T-helper 2 cell (primary cell): Measurements from ENCODE around the gene TAF6.
A peak's percentile ranks its signal among the peaks of the same experiment; 100 is the strongest.

Source experiments
- DNase-seq, 5 experiments: peaks; one replicate each; pipeline versions ENCODE4 v3.0.0 to v3.0.0-alpha.2; 2012 to 2022
- total RNA-seq, 2 donors: gene quantifications; one replicate each; lab custom pipeline; 2026; lab: John Stamatoyannopoulos, UW

The TAF6 gene
- 28.4 to 33.5 reads per million in 2 donors for total RNA-seq

DNA sequence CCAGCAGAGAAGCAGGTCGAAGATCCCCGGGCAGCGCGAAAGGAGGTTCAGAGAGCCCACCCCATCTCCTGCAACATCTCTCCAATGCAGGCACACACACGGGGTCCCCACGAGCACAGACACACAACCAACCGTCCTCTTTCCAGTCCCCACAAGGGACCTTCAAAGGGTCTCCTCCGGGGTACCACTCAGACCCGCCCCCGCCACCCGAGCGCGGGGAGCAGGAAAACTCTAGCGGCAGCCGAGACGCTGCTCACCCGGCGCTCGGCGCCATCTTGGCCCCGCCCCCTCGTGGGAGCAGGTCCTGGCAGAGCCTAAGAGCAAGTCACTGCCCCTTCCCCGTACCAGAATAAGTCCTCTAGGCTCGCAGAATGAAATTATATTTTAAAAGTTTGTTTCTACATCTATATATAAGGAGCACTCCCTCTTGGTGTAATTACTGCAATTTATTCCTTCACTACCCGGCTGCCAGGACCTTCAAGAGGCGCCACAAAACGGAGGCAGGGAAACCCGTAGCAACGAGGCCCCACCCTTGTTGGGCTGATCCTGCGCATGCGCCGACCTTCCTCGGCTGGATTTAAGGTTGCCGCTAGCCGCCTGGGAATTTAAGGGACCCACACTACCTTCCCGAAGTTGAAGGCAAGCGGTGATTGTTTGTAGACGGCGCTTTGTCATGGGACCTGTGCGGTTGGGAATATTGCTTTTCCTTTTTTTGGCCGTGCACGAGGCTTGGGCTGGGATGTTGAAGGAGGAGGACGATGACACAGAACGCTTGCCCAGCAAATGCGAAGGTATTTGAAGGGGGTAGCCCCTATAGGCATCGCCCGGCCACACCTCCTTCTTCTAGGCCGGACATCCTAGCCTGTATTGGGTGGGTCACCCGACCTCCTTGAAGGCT, at the start of gene TAF6, which contains the start of gene CNPY4:
Gene TAF6, minus strand, starts transcription at position 287 of the 898 bp plus-strand sequence. CDS start 5,149 bp downstream, outside the sequence.
Gene CNPY4, plus strand, starts transcription at position 563 of the 898 bp plus-strand sequence. Its CDS starts 111 bp downstream, at position 674.
- DNase-seq, result peak; percentile 89 to 94 (median 92)

- no peak for DNase-seq
Measured at GRCh38 chr7:100167912-100168323, 48.8 kb upstream of the TAF6 start.

DNA sequence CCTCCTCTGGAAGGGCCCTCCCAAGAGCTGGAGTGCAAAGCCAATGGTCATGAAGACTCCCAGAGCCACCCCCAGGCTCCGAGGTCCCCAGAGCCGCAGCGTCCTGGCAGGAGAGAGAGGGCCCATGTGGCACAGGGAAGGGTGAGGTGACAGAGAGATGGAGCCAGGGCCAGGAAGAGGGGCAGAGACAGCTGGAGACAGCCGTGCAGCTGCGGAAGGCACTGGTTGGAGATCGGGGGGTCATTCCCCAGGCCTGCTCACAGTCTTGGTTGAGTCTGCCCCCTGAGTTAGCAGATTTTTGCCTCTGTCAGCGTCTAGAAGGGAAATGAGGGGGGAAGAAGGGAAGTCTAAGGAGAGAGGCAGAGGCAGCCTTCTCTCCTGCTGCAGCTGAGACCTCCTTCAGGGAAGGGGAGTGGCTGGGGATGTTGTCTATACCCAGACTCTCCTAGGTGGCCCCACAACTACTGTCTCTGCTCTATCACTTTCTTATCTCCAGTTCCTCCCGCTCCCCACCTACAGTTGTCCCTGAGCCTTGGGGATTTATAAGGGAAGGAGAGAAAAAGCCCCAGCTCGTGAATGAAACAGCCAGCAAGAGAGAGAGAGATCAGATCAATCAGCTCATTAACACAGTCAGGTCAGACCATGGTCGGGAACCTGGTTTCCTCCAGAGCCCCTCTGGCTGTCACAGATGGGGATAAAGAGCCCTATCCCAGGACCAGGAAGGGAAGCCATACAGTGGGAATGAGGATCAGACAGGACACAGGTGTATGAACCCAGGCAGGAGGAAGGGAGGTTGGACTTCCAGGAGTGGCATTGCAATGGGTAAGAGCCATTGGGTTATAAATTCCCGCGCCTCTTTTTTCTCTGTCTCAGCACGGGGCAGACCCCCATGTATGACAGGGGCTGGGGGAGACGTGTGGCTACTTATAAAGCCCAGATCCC, 48.1 kb upstream of the TAF6 start:
- DNase-seq, result no peak

DNA sequence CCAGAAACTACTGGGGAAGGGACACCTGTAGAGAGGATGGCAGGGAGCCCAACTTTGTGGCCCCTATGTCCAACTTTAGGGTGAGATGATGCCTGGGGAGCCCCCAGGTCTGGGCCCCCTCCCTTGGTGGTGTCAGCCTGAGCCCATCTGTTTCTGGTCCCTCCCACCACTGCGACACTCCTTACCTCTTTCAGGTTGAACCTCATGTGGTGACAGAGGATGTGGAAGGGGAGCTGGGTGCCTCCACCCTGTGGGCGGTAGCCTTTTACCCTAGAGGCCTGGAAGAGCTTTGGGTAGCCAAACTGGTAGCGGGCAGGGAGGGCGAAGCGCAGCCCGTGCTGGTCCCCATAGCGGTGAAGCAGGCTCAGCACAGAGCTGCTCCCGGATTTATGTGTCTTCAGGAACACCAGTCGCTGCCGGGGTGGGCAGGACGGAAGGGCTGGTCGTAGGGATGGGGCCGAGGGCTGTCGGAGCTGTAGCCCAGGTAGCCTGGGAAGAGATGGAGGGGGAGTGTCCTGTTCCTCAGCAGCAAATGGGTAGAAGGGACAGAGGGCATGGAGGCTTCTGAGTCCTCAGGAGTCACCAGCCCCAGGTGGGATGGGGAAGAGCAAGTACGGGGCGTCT, 47.3 kb upstream of the TAF6 start:
- peak in 1 of 5 experiments; percentile 58 for DNase-seq

DNA sequence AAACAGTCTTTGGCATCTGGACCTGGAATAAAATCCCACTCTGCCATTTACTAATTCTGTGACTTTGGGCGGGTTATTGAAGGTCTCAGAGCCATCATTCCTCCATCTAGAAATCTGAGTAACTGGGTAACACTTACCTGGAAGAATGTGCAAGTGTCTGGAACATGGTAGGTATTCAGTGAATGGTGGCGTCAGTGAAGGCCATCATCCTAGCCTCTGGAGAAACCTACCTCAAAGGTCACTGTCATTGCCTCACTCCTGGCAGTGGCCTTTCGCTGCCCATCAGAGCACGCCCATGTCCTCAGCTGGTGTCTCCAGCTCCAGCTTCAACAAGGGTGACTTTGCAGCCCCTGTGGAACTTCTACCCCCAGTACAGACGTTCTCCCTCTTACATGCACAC, 44.7 kb upstream of the TAF6 start:
- DNase-seq, result no peak

DNA sequence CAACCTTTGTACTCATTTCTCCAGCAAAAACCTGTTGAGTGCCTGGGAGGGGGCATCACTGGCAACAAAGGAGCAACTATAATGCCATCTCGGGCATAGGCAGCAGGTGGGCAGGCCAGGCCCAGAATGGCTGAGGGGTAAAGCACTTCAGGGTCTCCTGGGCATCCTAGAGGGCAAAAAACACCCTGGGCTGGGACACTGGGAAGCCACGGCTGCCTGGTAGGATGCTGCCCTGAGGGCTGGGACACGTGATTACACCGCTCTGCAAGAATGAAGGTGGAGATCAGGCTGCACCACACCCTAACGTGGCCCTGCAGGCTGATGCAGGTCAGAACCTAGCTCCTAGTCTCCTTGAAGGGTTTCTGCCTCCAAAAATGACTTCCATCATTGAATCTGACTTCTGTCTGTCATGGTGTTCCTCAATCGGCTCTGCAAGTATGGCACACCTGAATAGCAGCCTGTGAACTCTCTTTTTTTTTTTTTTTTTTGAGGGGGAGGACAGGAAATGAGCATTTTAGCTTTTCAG, 43.9 kb upstream of the TAF6 start:
- no peak for DNase-seq

GRCh38 chr7:100160067-100160466, 40.9 kb upstream of the TAF6 start:
- no peak for DNase-seq

- no peak for DNase-seq
Measured at GRCh38 chr7:100159099-100159623, 40.0 kb upstream of the TAF6 start.

DNA sequence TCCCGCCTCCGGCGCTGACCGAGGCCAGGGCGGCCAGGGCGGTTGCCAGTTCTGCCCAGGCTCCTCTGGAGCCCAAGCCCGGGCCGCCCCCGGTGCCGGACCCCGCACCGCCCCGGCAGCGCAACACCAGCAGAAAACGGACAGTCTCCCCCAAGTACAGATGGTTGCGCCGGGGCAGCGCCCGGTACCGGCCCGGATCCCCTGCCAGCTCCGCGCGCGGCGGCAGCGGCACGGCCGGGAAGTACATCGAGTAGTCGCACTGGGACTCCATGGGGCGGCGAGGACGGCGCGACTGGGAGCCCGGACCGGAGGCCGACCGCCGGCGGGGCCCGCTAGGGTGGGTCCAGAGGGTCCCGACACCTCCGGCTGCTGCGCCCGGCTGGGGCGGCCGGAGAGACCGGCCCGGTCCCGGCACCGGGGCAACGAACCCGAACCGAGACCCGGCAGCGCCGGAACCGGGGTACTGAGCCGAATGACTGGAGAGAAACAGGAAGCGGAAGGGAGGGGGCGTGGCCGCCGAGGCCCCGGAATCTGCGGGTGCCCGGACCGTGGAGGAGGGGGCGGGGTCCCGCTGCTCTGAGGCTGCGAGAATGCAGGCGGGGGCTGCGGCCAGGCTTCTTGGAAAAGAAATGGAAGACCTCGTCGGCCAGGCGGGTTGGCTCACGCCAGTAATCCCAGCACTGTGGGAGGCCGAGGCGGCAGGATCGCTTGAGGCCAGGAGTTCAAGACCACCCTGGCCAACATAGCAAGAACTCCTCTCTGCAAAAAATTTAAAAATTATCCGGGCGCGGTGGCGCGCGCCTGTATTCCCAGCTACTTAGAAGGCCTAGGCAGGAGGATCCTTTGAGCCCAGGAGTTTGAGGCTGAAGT, 39.3 kb upstream of the TAF6 start, which contains the start of gene TRAPPC14:
Gene TRAPPC14, minus strand, starts transcription at position 495 of the 870 bp plus-strand sequence. Its CDS starts 224 bp downstream, at position 271.
- DNase-seq, result peak; percentile 81 to 89 (median 88)

GRCh38 chr7:100157334-100158228, 38.4 kb upstream of the TAF6 start:
- no peak for DNase-seq

DNA sequence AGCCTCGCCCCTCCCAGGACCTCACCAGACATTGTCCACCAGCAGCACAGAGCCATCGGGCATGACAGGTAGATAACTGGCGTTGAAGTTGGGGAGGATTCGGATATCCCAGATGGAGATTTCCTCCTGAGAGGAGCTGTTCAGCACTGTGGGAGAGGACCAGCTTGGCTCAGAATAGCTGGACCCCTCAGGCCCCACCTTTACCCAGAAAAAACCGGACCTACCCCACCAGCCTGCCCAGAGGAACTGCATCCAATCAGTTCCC, 37.8 kb upstream of the TAF6 start:
- DNase-seq, result no peak

DNA sequence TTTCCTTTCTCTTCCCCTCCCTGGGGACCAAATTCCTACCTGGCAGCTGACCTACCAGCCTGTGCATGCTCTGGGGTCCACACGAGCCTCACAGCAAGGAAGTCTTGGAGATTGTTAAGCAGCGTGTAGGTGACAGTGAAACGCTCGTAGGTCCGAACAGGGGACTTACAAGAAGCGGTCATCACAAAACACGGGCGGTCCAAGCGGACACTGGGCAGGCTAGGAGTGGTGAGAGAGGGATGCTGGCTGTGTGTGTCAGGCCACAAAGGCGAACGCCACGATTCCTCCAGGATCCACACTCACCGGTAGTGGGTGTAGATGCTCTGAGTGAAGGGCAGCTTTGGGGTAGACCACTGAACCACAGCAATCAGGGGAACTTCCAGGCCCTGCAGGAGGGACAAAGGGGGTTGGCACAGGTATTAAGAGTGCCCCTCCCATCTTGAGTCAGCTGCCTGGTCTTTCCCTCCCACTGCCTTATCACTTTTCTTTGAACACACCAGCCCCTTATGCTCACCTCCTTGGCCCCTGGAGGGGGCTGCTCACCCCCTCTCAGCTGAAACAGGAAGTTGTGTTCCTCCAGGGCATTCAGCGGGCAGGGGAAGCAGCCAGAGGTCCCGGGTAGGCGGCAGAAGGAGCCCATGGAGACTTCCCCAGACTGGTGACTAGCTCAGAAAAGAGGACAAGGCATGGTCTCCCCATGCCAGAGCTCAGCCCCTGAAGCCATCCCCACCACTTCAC, 37.3 kb upstream of the TAF6 start:
- peak in 1 of 5 experiments; percentile 32 for DNase-seq

DNA sequence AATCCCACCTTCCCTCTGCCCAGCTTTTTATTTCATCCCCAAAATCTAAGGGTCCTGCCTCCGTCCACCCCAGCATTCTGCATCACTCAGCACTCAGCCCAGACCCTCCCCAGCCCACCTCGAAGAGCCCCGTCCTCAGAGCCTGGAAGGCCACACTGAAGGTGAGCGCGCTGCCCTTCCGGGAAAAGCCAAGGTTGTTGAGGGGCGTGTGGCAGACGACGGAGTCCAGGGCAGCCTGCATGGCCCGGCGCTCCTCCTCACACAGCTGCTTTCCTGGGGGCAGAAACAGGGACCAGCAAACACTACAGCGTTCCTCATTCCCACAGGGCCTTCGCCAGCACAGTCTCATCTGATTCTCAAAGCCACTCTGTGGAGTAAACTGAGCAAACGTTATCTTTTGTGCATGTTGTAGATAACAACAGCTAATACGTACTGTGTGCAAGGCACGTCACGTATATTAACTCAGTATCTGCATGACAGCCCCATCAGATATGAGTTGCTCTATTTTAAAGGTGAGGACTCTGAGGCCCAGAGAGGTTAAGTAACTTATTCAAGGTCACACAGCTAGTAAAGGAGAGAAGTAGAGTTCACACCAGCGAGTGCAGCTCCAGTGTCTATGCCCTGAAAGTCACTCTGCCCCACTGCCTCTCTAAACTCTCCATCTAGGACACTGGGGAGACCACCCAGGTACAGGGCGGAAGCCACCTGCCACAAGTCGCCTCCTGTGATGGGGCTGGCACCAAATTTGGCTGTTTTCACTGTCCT, 36.6 kb upstream of the TAF6 start:
- DNase-seq, result no peak

GRCh38 chr7:100154651-100155491, 35.7 kb upstream of the TAF6 start:
- DNase-seq, result no peak

DNA sequence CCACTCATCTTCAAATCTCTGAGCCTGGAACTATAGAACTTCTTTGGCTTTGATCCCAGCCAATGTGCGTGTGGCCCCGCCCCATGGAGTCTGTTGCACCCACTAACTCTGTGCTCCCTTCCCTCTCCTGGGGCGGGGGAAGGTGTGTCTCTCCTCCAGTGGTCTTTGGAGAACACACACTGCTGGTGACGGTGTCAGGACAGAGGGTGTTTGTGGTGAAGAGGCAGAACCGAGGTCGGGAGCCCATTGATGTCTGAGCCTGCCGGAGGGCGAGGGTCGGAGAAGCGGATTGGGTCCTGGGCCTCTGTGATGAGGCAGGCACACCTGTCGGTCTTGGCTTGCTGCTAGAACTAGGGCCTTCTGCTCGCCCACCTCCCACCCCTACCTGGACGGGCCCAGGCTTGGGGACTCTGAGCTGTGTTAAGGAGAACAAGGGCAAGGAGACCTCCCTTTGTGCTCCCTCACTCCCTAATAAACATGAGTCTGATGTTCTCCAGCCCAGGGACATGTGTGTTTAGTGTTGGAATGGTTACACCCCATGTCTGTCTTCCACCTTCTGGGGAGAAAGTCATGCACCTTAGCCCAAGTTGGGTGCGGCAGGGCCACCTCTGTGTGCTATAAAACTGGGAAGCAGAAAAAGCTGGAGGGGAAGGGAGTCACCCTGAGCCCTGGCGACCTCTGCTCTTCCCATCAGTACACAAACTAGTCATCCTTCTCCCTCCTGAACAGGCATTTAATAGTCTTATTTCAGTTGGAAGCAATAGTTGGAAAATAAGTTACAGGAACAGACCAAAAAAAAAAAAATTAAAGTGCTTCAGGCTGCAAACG, 34.8 kb upstream of the TAF6 start:
- no peak for DNase-seq

DNA sequence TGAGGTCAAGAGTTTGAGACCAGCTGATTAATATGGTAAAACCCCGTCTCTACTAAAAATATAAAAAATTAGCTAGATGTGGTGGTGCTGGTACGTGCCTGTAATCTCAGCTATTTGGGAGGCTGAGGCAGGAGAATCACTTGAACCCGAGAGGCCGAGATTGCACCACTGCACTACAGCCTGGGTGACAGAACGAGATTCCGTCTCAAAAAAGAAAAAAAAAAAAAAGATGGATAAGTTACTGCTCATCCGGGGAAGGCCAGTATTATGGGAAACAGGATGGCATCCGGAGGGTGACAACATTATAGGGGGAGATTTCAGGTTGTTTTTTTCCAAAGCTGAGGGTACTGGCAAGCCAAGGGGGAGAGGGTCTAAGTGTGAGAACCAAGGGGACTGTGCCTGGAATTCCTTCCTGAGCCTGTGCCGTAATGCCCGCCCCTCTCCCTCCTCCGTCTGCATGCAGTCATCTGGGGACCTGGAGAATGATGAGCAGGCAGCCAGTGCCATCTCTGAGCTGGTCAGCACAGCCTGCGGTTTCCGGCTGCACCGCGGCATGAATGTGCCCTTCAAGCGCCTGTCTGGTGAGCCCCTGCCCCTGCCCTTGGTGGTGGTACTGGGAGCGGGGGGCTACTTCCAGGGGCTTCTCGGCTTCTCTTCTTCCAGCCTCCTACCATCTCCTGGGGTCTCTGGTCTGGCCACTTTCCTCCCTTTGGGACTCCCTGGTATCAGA, 33.9 kb upstream of the TAF6 start:
- no peak for DNase-seq
